Bronchial epithelial cell (primary cell): Measurements from ENCODE around the gene IQCH. TPM values are rescaled to one million over a fixed set of nuclear protein-coding genes. Genes with fewer than 3 reads are reported as not detected.

Source experiments
- DNase-seq: peaks from one replicate; pipeline ENCODE4 v3.0.0-alpha.2; 2010; ENCODE audit warnings: low read depth
- FAIRE-seq: peaks from 2 replicates; lab custom pipeline; 2011; peaks lifted over from hg19 to GRCh38; lab: Jason Lieb, UNC
- H3K27me3 ChIP-seq: 2 replicates; pipeline ENCODE4 v1.5.1; 2011; ENCODE audit warnings: low read length; ENCODE audit not compliant: control insufficient read depth, insufficient read depth
- H3K36me3 ChIP-seq: 2 replicates; pipeline ENCODE4 v1.5.1; 2011; ENCODE audit warnings: low read length; ENCODE audit not compliant: control insufficient read depth, insufficient read depth
- H3K4me3 ChIP-seq: 2 replicates; pipeline ENCODE4 v1.5.1; 2011; ENCODE audit warnings: mild to moderate bottlenecking, low read depth, low read length, control low read depth
- CTCF ChIP-seq: IDR thresholded peaks from 2 replicates; pipeline ENCODE4 v1.5.1; 2011; ENCODE audit warnings: mild to moderate bottlenecking, moderate library complexity, low read length, control low read depth, inconsistent platforms; ENCODE audit not compliant: insufficient read depth, severe bottlenecking
- total RNA-seq: library from RNA; depleted of rRNA; stranded (reverse); fragments of >200 nt; gene quantifications from 2 replicates; pipeline ENCODE4 v1.2.1, GENCODE V29; 2014

IQCH gene
- total RNA-seq, 1 donor from 2014 or later = 1.1 TPM

DNA sequence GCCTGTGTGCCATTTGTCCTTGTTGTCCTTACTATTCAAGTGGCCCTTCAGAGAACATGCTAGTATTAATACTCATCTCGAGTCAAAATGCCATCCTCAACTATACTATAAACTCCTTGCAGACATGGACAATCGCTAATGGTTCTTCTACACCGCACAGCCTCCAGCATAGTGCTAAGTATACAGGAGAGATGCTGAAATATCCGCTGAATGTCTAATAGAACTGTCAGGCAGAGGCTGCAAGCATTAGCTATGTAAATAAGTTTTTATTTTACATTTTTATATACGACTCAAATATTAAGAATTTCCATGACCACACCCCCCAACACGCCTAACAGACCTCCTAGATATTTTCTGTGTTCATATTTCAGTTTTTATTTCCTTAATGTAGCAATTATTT lies 39.5 kb upstream of the IQCH start:
- no peak for FAIRE-seq
- H3K36me3 ChIP-seq = peaks cover under 1% of the 10 kb centered on the region
- no peak for TF ChIP-seq CTCF

DNA sequence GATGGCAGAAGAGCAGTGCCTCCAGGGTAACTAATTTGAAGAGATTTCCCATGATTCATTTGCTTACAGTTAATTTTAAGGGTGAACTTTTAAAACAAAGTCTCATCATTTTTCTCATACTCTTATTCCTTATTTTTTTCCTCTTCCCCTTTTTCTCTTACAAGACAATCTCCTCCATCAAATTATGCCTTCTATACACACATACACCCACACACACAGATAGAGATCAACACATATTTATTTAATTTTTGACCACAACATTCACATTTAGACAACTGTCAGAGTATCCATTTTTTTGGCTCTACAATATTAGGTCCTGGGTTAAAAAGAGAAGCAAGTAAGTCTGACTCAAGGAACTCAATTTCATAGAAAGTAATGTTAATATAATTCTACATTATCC lies 37.7 kb upstream of the IQCH start:
- H3K36me3 ChIP-seq = peaks cover 2% of the 10 kb centered on the region

More for the DNA sequence above, 39.5 kb upstream of the IQCH start:
- DNase-seq = no peak
- H3K4me3 ChIP-seq = no peak overlapping the region
- no peaks in the 10 kb centered on the region for H3K27me3 ChIP-seq

DNA sequence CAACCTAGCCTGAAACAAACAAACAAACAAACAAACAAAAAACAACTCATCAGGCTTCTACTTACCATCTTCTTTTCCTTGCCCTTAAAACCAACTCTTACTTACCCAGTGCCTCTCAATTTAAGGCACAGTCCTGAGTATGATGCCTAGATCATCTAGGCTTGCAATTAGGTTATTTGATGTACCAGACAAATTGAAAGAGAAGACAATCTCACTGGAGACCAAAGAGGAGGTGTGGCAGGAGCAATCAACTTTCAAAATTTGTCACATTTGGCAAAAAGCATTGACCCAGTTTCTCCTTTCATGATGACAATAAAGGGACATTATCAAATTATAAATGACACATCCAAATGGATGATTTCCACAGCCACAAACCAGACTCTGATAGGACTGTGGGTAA lies 36.2 kb upstream of the IQCH start:
- DNase-seq (no peak), FAIRE-seq (no peak)
- no peaks in the 10 kb centered on the region for H3K27me3 ChIP-seq
- TF ChIP-seq CTCF = no peak
- H3K36me3 ChIP-seq = peaks cover 2% of the 10 kb centered on the region
- no peak overlapping the region for H3K4me3 ChIP-seq

More for the DNA sequence above, 37.7 kb upstream of the IQCH start:
- no peak for TF ChIP-seq CTCF
- FAIRE-seq (no peak), DNase-seq (no peak)
- H3K27me3 ChIP-seq = no peaks in the 10 kb centered on the region
- no peak overlapping the region for H3K4me3 ChIP-seq

- no peak for FAIRE-seq
- Histone ChIP-seq H3K4me3 (no peak overlapping the region), H3K36me3 (peaks cover 2% of the 10 kb centered on the region), H3K27me3 (no peaks in the 10 kb centered on the region)
- no peak for TF ChIP-seq CTCF
- DNase-seq = no peak
Observed at GRCh38 chr15:67219288-67219687, 35.3 kb upstream of the IQCH start.

DNA sequence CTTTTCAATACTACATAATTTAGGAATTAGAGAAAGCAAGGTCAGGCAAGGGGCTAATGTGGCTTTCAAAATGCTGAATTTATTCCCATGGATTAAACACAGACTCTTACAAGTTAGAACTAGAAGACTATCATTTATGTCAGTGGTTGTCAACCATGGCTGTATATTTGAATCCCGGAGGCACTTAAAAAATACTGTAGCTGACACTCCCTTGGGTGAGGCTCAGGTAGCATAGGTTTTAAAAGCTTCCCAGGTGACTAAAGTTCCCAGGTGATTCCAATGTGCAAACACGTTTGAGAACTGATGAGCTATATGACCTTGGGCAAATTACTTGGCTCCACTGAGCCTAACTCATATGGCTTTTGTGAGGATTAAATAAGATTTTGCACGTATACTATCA lies 29.7 kb upstream of the IQCH start:
- H3K4me3 ChIP-seq = no peak overlapping the region
- no peak for FAIRE-seq
- DNase-seq = peak; percentile 96
- TF ChIP-seq CTCF = no peak
- no peaks in the 10 kb centered on the region for H3K27me3 ChIP-seq
- H3K36me3 ChIP-seq = peaks cover 2% of the 10 kb centered on the region

- FAIRE-seq (no peak), DNase-seq (peak; percentile 87)
- Histone ChIP-seq H3K27me3 (no peaks in the 10 kb centered on the region), H3K36me3 (no peaks in the 10 kb centered on the region), H3K4me3 (no peak overlapping the region)
- no peak for TF ChIP-seq CTCF
Observed at GRCh38 chr15:67225336-67225735, 29.2 kb upstream of the IQCH start.
